Measurements from ENCODE around the gene CCNF. TPM values are rescaled to one million over a fixed set of nuclear protein-coding genes. Genes with fewer than 3 reads are reported as not detected.
A peak's percentile ranks its signal among the peaks of the same experiment; 100 is the strongest.

Gene CCNF
- total RNA-seq, 4 donors from 2014 or later = 0.27 to 2.1 (median 0.82) TPM

DNA sequence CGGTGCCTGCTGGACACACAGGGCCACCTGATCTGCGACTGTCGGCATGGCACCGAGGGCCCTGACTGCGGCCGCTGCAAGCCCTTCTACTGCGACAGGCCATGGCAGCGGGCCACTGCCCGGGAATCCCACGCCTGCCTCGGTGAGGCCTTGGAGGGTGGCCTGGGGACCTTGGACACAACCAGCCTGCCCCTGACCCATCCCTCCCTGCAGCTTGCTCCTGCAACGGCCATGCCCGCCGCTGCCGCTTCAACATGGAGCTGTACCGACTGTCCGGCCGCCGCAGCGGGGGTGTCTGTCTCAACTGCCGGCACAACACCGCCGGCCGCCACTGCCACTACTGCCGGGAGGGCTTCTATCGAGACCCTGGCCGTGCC is 43.2 kb downstream of the CCNF start:
- no peak for ATAC-seq
- Histone ChIP-seq H3K9me3 (no peaks in the 10 kb centered on the region), H3K4me3 (no peak overlapping the region), H3K27me3 (peaks cover 62% of the 10 kb centered on the region), H3K27ac (no peak overlapping the region), H3K36me3 (no peaks in the 10 kb centered on the region), H3K4me1 (peaks cover 0 to 81% (median 50%) of the 10 kb centered on the region in 3 donors)
- TF ChIP-seq, protein P1, sequence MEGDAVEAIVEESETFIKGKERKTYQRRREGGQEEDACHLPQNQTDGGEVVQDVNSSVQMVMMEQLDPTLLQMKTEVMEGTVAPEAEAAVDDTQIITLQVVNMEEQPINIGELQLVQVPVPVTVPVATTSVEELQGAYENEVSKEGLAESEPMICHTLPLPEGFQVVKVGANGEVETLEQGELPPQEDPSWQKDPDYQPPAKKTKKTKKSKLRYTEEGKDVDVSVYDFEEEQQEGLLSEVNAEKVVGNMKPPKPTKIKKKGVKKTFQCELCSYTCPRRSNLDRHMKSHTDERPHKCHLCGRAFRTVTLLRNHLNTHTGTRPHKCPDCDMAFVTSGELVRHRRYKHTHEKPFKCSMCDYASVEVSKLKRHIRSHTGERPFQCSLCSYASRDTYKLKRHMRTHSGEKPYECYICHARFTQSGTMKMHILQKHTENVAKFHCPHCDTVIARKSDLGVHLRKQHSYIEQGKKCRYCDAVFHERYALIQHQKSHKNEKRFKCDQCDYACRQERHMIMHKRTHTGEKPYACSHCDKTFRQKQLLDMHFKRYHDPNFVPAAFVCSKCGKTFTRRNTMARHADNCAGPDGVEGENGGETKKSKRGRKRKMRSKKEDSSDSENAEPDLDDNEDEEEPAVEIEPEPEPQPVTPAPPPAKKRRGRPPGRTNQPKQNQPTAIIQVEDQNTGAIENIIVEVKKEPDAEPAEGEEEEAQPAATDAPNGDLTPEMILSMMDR (IDR thresholded peaks at IDR 0.05) = no peak
- no peak for TF ChIP-seq POLR2A (IDR thresholded peaks at IDR 0.05)
- no peak for TF ChIP-seq EP300 (IDR thresholded peaks at IDR 0.05)
- TF ChIP-seq POLR2AphosphoS5 (IDR thresholded peaks at IDR 0.05) = no peak
- WGBS, 2 donors (ENCODE audit: low coverage in 1 of 2) = 100% methylated on average over 3 of the region's 27 CpGs; no CpG with 5 or more reads in 1 of the 2 donors

DNA sequence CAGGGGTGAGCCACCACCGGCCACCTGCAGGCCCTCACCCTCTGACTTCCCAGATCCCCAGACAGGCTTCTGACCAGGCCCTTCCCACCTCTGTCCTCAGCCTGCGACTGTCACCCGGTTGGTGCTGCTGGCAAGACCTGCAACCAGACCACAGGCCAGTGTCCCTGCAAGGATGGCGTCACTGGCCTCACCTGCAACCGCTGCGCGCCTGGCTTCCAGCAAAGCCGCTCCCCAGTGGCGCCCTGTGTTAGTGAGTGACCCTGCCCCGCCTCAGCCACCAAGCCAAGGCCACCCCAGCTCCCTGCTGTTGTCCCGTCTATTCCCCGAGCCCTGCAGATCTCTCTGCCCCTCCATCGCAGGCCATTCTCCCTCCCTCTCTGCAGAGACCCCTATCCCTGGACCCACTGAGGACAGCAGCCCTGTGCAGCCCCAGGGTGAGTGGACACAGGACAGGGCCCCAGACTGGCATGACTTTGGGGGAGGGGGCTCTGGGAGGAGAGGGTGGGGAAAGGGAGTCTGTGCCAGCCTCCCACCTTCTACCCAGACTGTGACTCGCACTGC is 43.7 kb downstream of the CCNF start:
- H3K9me3 ChIP-seq = no peaks in the 10 kb centered on the region
- ATAC-seq = no peak
- no peaks in the 10 kb centered on the region for H3K36me3 ChIP-seq
- H3K4me1 ChIP-seq = peaks cover 0 to 76% (median 50%) of the 10 kb centered on the region in 3 donors
- peaks cover 58% of the 10 kb centered on the region for H3K27me3 ChIP-seq
- TF ChIP-seq POLR2AphosphoS5 (IDR thresholded peaks at IDR 0.05) (no peak), EP300 (IDR thresholded peaks at IDR 0.05) (no peak)
- TF ChIP-seq, protein P1 (IDR thresholded peaks at IDR 0.05) = no peak
- no peak overlapping the region for H3K4me3 ChIP-seq
- 85 to 100% methylated on average over 4 to 5 of the region's 14 CpGs for WGBS, 2 donors (ENCODE audit: low coverage in 1 of 2)
- H3K27ac ChIP-seq = no peak overlapping the region

DNA sequence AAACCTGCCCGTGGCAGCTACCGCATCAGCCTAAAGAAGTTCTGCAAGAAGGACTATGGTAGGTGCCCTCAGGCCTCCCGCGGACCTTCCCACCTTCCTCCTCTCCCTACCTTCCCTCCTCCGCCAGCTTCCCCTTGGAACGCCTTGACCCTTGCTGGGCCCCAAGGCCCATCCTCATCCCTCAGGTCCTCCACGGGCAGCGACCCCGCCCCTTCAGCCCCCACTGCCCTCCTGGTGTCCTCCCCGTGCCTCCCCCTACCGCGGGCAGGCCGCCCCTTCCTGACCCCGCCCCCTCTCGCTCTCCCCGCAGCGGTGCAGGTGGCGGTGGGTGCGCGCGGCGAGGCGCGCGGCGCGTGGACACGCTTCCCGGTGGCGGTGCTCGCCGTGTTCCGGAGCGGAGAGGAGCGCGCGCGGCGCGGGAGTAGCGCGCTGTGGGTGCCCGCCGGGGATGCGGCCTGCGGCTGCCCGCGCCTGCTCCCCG is 44.2 kb downstream of the CCNF start:
- TF ChIP-seq, protein P1 (IDR thresholded peaks at IDR 0.05) = no peak
- TF ChIP-seq POLR2A (IDR thresholded peaks at IDR 0.05) (no peak), POLR2AphosphoS5 (IDR thresholded peaks at IDR 0.05) (no peak)
- no peak for ATAC-seq
- Histone ChIP-seq H3K36me3 (no peaks in the 10 kb centered on the region), H3K9me3 (no peaks in the 10 kb centered on the region), H3K4me1 (peaks cover 0 to 71% (median 45%) of the 10 kb centered on the region in 3 donors), H3K4me3 (peak overlapping the region in 1 of 2 donors; percentile 77), H3K27ac (peak overlapping the region in 1 of 4 donors; percentile 90), H3K27me3 (peaks cover 52% of the 10 kb centered on the region)
- 42% methylated on average over 5 of the region's 49 CpGs; no CpG with 5 or more reads in 1 of the 2 donors for WGBS, 2 donors (ENCODE audit: low coverage in 1 of 2)

DNA sequence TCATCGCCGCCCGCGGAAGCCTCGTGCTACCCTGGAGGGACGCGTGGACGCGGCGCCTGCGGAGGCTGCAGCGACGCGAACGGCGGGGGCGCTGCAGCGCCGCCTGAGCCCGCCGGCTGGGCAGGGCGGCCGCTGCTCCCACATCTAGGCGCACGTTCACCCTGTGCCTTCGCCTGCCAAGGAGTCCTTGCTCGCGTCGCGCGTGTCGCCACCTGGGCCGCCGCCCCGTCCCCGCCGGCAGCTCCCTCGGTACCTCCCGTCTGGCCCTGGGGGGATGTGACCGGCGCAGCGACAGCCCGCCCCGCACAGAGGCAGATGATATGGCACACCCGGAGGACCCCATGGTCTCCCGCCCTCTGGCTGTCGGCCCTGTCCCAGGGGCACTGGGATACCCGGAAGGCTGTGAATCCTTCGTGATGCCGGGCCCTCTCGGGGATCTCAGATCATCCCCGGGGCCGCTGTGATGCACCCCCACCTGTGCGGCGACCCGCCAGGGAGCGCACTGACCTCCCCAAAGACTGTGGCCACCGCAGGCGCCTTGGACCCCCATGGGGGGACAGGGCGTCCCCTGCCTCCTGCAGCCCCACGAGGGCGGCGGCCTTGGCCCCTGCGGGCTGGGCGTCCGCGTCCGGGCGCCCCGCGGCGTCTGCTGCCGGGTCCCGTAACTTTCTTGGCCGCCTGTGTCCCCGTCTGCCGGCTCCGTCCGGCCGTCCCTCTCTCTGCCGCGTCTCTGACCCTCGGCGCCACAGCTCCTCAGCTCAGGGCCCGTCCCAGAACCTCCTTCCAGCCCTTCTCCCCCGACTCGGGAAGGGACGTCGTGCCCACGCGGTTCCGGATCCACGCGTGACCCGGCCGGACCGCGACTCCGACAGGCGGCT is 45.0 kb downstream of the CCNF start:
- WGBS, 2 donors (ENCODE audit: low coverage in 1 of 2) = no CpG with 5 or more reads among the region's 100 CpGs
- peak overlapping the region; percentile 66 to 77 for H3K4me3 ChIP-seq
- TF ChIP-seq EP300 (IDR thresholded peaks at IDR 0.05) = no peak
- TF ChIP-seq, protein P1 (IDR thresholded peaks at IDR 0.05) = peak in 3 of 4 experiments; percentile 28 to 62 (median 35)
- peaks cover 0 to 63% (median 38%) of the 10 kb centered on the region in 3 donors for H3K4me1 ChIP-seq
- ATAC-seq = peak; percentile 60
- H3K27ac ChIP-seq = peak overlapping the region; percentile 48 to 90 (median 83)
- no peaks in the 10 kb centered on the region for H3K9me3 ChIP-seq
- no peaks in the 10 kb centered on the region for H3K36me3 ChIP-seq
- peaks cover 45% of the 10 kb centered on the region for H3K27me3 ChIP-seq
